Trophoblast cell (in vitro differentiated cells and primary cell): ENCODE data around the gene CA7.

ENCODE experiments used
- DNase-seq, 2 donors: peaks; one replicate each; pipeline ENCODE4 v3.0.0-alpha.2; 2016
- H2AFZ ChIP-seq: 2 replicates; pipeline ENCODE4 v1.6.1; 2013; ENCODE audit warnings: low read length, moderate library complexity, mild to moderate bottlenecking; ENCODE audit not compliant: insufficient read depth, poor library complexity
- H2AK5ac ChIP-seq: 2 replicates; pipeline ENCODE4 v1.6.1; 2013; ENCODE audit warnings: mild to moderate bottlenecking, low read length
- H2BK120ac ChIP-seq: 2 replicates; pipeline ENCODE4 v1.6.1; 2013; ENCODE audit warnings: low read length, mild to moderate bottlenecking, moderate library complexity; ENCODE audit not compliant: insufficient read depth, poor library complexity
- H2BK12ac ChIP-seq: 2 replicates; pipeline ENCODE4 v1.6.1; 2013; ENCODE audit warnings: mild to moderate bottlenecking, low read length, moderate library complexity
- H2BK5ac ChIP-seq: 2 replicates; pipeline ENCODE4 v1.6.1; 2013; ENCODE audit warnings: low read length, low read depth, moderate library complexity, mild to moderate bottlenecking; ENCODE audit not compliant: poor library complexity
- H3K14ac ChIP-seq: 2 replicates; pipeline ENCODE4 v1.6.1; 2013; ENCODE audit warnings: mild to moderate bottlenecking, low read length
- H3K18ac ChIP-seq: 2 replicates; pipeline ENCODE4 v1.6.1; 2013; ENCODE audit warnings: mild to moderate bottlenecking, low read length
- H3K23ac ChIP-seq: 2 replicates; pipeline ENCODE4 v1.6.1; 2013; ENCODE audit warnings: low read length
- H3K27ac ChIP-seq: 2 replicates; pipeline ENCODE4 v1.5.1; 2013; ENCODE audit warnings: low read depth, mild to moderate bottlenecking, inconsistent platforms, low read length, moderate library complexity
- H3K27me3 ChIP-seq: 2 replicates; pipeline ENCODE4 v1.6.1; 2013; ENCODE audit warnings: inconsistent platforms, mild to moderate bottlenecking, low read length, moderate library complexity; ENCODE audit not compliant: insufficient read depth
- H3K36me3 ChIP-seq, 2 experiments: 1 replicate in 1 of 2; 2 replicates in 1 of 2; pipeline ENCODE4 v1.6.1; 2013; ENCODE audit warnings: low read length in 2 of 2, mild to moderate bottlenecking in 2 of 2, moderate library complexity in 1 of 2; ENCODE audit not compliant: insufficient read depth in 2 of 2, control insufficient read depth in 1 of 2
- H3K4ac ChIP-seq: 2 replicates; pipeline ENCODE4 v1.6.1; 2013; ENCODE audit warnings: low read depth, mild to moderate bottlenecking, low read length, moderate library complexity
- H3K4me1 ChIP-seq, 2 experiments: 1 replicate in 1 of 2; 2 replicates in 1 of 2; pipeline ENCODE4 v1.6.1; 2013; ENCODE audit warnings: low read length in 2 of 2, mild to moderate bottlenecking in 2 of 2, moderate library complexity in 1 of 2; ENCODE audit not compliant: insufficient read depth in 2 of 2, control insufficient read depth in 1 of 2
- H3K4me2 ChIP-seq: 2 replicates; pipeline ENCODE4 v1.6.1; 2013; ENCODE audit warnings: inconsistent platforms, mild to moderate bottlenecking, low read length, moderate library complexity
- H3K4me3 ChIP-seq: 2 replicates; pipeline ENCODE4 v1.5.1; 2013; ENCODE audit warnings: mild to moderate bottlenecking, low read depth, low read length, inconsistent platforms
- H3K79me1 ChIP-seq: one replicate; pipeline ENCODE4 v1.6.1; 2013; ENCODE audit warnings: low read length
- H3K79me2 ChIP-seq: 2 replicates; pipeline ENCODE4 v1.6.1; 2013; ENCODE audit warnings: low read length, mild to moderate bottlenecking; ENCODE audit not compliant: control insufficient read depth, insufficient read depth, poor library complexity
- H3K9ac ChIP-seq: 2 replicates; pipeline ENCODE4 v1.6.1; 2013; ENCODE audit warnings: mild to moderate bottlenecking, low read length
- H3K9me3 ChIP-seq: 2 replicates; pipeline ENCODE4 v1.6.1; 2013; ENCODE audit warnings: low read depth, mild to moderate bottlenecking, control low read depth, inconsistent platforms, low read length; ENCODE audit not compliant: insufficient read depth
- H4K12ac ChIP-seq: 2 replicates; pipeline ENCODE4 v1.6.1; 2013; ENCODE audit warnings: low read depth, mild to moderate bottlenecking, low read length, moderate library complexity
- H4K8ac ChIP-seq: 2 replicates; pipeline ENCODE4 v1.6.1; 2013; ENCODE audit warnings: low read depth, mild to moderate bottlenecking, low read length, moderate library complexity
- H4K91ac ChIP-seq: one replicate; pipeline ENCODE4 v1.6.1; 2013; ENCODE audit warnings: low read depth, mild to moderate bottlenecking, low read length, moderate library complexity
- WGBS: extraction: QIAGEN DNeasy Blood & Tissue Kit; methylation state at CpG from one replicate; pipeline ENCODE4 v1.1.7; 2013; ENCODE audit warnings: missing lambda C conversion rate; ENCODE audit not compliant: insufficient read length, insufficient coverage; ENCODE audit errors: extremely low coverage; 5-methylcytosine and 5-hydroxymethylcytosine counted together

Gene CA7

GRCh38 chr16:66901626-66902025 is 57.4 kb downstream of the CA7 start:
- no peaks in the 10 kb centered on the region for H3K27me3 ChIP-seq
- no peak overlapping the region for H4K91ac ChIP-seq
- no peak overlapping the region for H3K23ac ChIP-seq
- H3K18ac ChIP-seq: no peak overlapping the region
- no peak overlapping the region for H2AK5ac ChIP-seq
- no peak overlapping the region for H2BK5ac ChIP-seq
- no CpG with 5 or more reads among the region's 10 CpGs for WGBS
- H2BK12ac ChIP-seq: no peak overlapping the region
- H3K4ac ChIP-seq: no peak overlapping the region
- no peak for DNase-seq
- no peaks in the 10 kb centered on the region for H3K9me3 ChIP-seq
- H3K79me1 ChIP-seq: no peaks in the 10 kb centered on the region
- H3K14ac ChIP-seq: no peak overlapping the region
- no peak overlapping the region for H2AFZ ChIP-seq
- peaks cover 5 to 8% of the 10 kb centered on the region in 2 experiments for H3K4me1 ChIP-seq
- H4K12ac ChIP-seq: no peak overlapping the region
- no peak overlapping the region for H3K4me2 ChIP-seq
- H3K4me3 ChIP-seq: no peak overlapping the region
- H3K9ac ChIP-seq: no peak overlapping the region
- no peak overlapping the region for H3K27ac ChIP-seq
- no peaks in the 10 kb centered on the region for H3K79me2 ChIP-seq
- no peak overlapping the region for H4K8ac ChIP-seq
- no peak overlapping the region for H2BK120ac ChIP-seq
- H3K36me3 ChIP-seq: no peaks in the 10 kb centered on the region

GRCh38 chr16:66902648-66903543 is 58.7 kb downstream of the CA7 start:
- no peak overlapping the region for H3K4me2 ChIP-seq
- no peaks in the 10 kb centered on the region for H3K36me3 ChIP-seq
- no peaks in the 10 kb centered on the region for H3K79me2 ChIP-seq
- no peak overlapping the region for H3K27ac ChIP-seq
- no peak overlapping the region for H4K12ac ChIP-seq
- H3K79me1 ChIP-seq: no peaks in the 10 kb centered on the region
- H4K91ac ChIP-seq: no peak overlapping the region
- no peak overlapping the region for H4K8ac ChIP-seq
- no CpG with 5 or more reads among the region's 14 CpGs for WGBS
- H2AK5ac ChIP-seq: no peak overlapping the region
- no peak overlapping the region for H3K18ac ChIP-seq
- no peak overlapping the region for H3K4me3 ChIP-seq
- peaks cover 5 to 8% of the 10 kb centered on the region in 2 experiments for H3K4me1 ChIP-seq
- no peak overlapping the region for H2AFZ ChIP-seq
- H2BK120ac ChIP-seq: no peak overlapping the region
- H3K23ac ChIP-seq: no peak overlapping the region
- no peak overlapping the region for H3K9ac ChIP-seq
- H3K27me3 ChIP-seq: no peaks in the 10 kb centered on the region
- no peak overlapping the region for H3K14ac ChIP-seq
- H2BK5ac ChIP-seq: no peak overlapping the region
- no peak overlapping the region for H3K4ac ChIP-seq
- no peaks in the 10 kb centered on the region for H3K9me3 ChIP-seq
- DNase-seq: no peak
- H2BK12ac ChIP-seq: no peak overlapping the region
